ENCODE results near the gene BTD.

The BTD gene

GRCh38 chr3:15694628-15695027 lies 93.1 kb downstream of the BTD start:
- H3K9me3 ChIP-seq (ENCODE audit: control insufficient read depth, insufficient read depth, low read length): no peaks in the 10 kb centered on the region
- H3K27ac ChIP-seq (ENCODE audit: low read depth, low read length): no peak overlapping the region
- H3K36me3 ChIP-seq (ENCODE audit: control insufficient read depth, insufficient read depth, low read length): peaks cover 62% of the 10 kb centered on the region
- H3K4me1 ChIP-seq (ENCODE audit: control insufficient read depth, insufficient read depth, low read length): no peaks in the 10 kb centered on the region
- H3K4me3 ChIP-seq (ENCODE audit: low read depth, low read length): no peak overlapping the region
- H3K27me3 ChIP-seq (ENCODE audit: control insufficient read depth, insufficient read depth, low read length): no peaks in the 10 kb centered on the region
- no peak overlapping the region for H3K9ac ChIP-seq (ENCODE audit: low read depth, low read length)
